Panc1 (cell line): ENCODE results near the gene RBCK1.

ENCODE experiments used
- CTCF ChIP-seq: fragments of 450-650 bp; IDR thresholded peaks from 2 replicates; pipeline ENCODE4 v1.5.1; 2017; ENCODE audit warnings: mild to moderate bottlenecking
- POLR2AphosphoS5 ChIP-seq: IDR thresholded peaks from 2 replicates; pipeline ENCODE4 v1.6.1; 2012; ENCODE audit warnings: mild to moderate bottlenecking, low read depth, low read length, moderate library complexity
- TCF7L2 ChIP-seq: IDR thresholded peaks from 2 replicates; pipeline ENCODE4 v1.6.1; 2011; ENCODE audit warnings: mild to moderate bottlenecking, low read depth, low read length, inconsistent platforms

- TF ChIP-seq CTCF = no peak
- TF ChIP-seq TCF7L2 = no peak
- no peak for TF ChIP-seq POLR2AphosphoS5
These were observed 11.6 kb downstream of the RBCK1 start for GRCh38 chr20:419556-420165.
